GM19043 (cell line): ENCODE data around the gene STMP1.
"Not testable (repeated sequence)": the region's sequence is repeated elsewhere in the genome, so short reads cannot be mapped to it uniquely, and the experiment has no call there.

ENCODE experiments used
- ATAC-seq: cut with Tn5 transposase; IDR thresholded peaks from one replicate; pipeline ENCODE4 v1.9.1; 2021; ENCODE audit warnings: low read depth; ENCODE audit not compliant: unreplicated experiment

STMP1 gene

DNA sequence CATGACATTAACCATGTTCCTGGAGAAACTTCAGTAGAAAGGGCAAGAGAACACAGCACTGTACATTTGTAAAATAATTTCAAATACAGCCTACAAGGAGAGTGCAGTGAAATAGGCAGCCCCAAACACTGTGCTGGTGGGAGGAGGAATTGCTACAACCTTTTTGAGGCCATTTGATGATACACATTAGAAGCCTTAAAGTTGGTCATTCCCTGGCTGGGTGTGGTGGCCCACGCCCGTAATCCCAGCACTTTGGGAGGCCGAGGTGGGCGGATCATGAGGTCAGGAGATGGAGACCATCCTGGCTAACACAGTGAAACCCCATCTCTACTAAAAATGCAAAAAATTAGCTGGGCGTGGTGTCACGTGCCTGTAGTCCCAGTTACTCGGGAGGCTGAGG, 30.3 kb downstream of the STMP1 start:
- ATAC-seq: not testable (repeated sequence)

- no peak for ATAC-seq
Measured at GRCh38 chr7:135693558-135693957, 31.2 kb downstream of the STMP1 start.

- no peak for ATAC-seq
Measured at GRCh38 chr7:135697276-135698049, 35.1 kb downstream of the STMP1 start.

GRCh38 chr7:135704074-135704473, 41.8 kb downstream of the STMP1 start:
- no peak for ATAC-seq

- no peak for ATAC-seq
Measured at GRCh38 chr7:135704698-135705097, 42.4 kb downstream of the STMP1 start.

- no peak for ATAC-seq
Measured at GRCh38 chr7:135706038-135706742, 43.9 kb downstream of the STMP1 start.

DNA sequence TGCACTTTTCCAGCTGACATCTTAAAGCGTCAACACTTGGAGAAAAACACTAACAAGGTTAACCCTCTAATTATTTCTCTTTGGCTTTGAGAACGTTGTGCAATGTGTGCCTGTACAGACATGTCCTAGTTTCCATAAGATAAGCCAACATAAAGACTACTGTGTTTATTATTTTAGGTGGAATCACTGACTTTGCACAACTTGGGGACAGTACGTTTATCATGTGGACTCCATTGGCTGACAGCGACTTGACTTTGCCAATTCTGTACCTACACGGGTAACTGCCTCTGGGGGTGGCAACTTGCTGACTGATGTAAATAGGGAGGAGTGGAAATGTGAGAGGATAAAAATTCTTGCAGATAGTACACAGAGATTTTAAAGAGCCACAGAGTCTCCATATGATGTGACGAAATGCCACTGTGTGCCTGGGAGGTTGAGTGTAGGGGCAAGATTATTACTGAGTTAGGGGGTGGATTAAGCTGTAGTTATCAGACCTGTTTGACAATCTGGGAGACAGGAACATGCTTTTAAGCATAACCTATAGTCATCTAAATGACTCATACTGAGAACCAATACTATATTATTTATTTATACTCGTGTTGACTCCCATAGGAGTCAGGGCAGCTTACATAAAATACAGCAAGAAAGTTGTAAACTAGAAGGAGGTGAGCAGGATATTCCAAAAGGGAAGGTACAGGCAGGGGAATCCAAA, 44.7 kb downstream of the STMP1 start:
- ATAC-seq: no peak

DNA sequence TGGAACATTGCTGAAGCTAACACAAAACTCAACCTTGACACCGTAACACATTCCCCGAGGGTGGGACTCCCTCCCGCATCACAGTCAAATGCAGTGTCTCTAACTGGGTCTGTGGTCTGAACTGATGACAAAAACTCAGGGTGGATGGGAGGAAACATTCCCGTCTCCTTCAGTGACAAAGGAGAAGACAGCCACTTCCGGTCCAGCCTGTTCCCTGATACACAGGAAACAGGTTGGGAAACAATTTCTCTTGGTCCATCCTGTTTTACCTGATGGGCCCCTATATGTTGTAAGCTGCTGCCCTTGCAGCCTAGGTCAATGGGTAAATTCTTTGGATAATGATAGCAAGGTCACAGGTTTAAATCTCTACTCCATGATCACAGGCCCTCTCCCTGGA, 45.3 kb downstream of the STMP1 start:
- no peak for ATAC-seq

DNA sequence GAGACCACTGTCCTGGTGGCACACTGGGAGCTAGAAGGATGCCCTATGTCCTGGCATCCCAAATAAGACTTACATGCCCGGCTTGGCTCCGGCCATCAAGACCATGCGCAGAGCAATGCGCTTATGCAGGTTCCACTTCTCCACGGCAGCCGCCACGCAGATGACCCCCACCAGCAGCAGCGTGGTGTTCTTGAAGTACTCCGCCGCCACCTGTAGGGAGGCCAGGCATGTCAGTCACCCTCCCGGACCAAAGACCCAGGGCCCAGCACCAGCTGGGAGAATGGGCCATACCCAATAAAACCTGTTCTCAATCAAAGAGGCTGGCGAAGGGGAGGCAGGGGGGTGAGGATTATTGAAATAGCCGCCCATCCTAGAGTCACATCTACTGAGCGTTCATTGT, 45.7 kb downstream of the STMP1 start:
- no peak for ATAC-seq

DNA sequence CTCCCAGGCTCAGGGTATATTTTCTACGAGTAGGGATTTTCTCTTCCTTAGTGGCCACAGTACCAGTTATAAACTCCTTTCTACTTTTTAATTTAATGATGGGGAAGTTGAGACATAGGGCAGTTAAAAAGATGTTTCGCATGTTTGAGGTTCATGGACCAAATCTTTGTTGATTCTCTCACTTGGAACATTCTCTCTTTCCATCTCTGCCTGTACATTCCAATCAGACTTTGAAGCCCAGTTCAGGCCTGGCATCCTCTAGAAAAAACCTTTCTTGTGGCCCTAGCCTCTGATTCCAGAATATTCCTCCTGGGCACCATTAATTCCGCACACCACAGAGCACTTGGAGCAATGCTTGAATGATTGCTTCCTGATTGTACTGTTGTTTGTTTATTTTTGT, 47.2 kb downstream of the STMP1 start:
- ATAC-seq: no peak

GRCh38 chr7:135710417-135711138, 48.3 kb downstream of the STMP1 start:
- no peak for ATAC-seq

GRCh38 chr7:135711139-135711469, 48.8 kb downstream of the STMP1 start:
- no peak for ATAC-seq

GRCh38 chr7:135712182-135712782, 50.0 kb downstream of the STMP1 start:
- ATAC-seq: no peak

- ATAC-seq: no peak
Measured at GRCh38 chr7:135712796-135713195, 50.5 kb downstream of the STMP1 start.

DNA sequence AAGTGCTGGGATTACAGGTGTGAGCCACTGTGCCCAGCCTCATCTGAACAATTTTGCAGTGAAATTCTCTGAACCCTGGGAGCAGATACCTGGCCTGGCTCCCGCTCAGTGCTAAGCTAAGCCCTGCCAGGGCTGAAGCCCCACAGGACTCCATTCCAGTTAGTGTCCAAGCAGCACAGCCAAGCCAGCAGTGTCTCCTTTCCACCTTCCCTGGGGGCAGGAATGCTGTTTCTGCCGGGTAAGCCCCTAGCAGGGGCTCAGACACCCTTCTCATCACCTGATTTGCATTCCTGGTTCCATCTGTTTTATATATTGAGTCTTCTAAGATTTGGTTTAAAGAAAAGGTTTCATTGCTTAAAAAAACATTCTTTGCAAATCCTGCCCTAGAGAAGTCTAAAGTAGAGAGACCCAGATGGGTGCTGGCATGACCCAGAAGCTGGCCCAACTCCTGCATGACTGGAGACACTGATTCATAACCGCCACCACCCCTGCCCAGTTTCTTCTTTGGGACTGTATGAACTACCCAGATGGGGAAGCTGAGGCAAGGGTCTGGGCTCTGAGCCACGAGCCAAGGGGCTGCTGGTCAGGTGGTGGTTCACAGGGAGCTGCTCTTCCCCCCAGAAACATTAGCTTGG, 51.6 kb downstream of the STMP1 start:
- ATAC-seq: no peak

- no peak for ATAC-seq
Measured at GRCh38 chr7:135714534-135715009, 52.3 kb downstream of the STMP1 start.

DNA sequence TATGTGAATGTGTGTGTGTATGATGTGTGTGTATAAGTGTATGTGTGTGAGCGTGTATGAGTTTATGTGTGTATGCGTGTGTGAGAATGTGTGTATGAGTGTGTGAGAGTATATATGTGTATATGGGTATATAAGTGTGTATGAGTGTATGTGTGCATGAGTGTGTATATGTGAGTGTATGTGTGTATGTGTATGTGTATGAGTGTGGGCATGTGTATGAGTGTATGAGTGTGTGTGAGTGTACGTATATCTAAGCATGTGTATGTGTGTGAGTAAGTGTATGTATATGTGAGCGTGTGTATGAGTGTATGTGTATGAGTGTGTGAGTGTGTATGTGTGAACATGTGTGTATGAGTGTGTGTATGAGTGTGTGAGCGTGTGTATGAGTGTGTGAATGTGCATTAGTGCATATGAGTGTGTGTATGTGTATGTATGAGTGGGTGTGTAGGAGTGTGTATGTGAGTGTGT, 52.8 kb downstream of the STMP1 start:
- no peak for ATAC-seq

DNA sequence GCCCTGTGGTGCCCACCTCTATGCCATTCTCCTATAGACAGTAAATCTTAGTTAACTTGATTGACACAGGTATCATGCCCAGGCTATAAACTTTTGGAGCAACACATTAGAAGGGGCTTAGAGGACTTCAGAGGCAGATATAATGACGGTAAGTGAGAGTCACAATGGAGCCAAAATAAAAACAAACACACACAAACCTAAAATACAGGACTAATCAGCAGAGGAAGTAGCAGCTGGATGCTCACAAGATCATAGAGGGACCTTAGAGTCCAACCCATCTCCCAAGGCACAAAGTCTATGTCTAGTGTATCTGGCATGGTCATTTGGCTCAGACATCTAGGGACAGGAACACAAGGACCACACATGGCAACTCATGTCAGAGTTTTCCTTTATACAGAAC, 53.4 kb downstream of the STMP1 start:
- ATAC-seq: no peak

DNA sequence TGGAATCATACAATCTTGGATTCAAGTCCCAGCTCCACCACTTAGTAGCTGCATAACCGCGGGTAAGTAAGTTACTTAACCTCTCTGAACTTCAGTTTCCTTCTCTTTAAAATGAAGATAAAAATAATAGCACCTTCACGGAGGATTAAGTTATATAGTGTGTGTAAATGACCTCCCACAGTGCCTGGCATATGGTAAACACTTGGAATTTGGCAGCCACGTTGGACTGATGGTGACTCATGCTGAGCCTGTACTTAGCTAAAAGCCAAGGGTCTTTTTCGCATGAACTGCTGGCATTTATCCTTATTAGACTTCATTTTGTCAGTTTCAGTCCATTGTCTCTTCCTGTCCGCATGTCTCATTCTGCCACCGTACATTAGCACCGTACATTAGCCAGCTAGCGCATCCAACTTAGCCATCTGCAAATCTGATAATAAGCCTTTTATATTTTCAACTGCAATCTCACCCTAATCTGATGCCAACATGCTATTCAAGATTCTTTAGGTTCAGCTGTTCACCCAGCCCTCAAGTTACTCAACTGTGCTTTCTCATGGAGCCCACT, 54.4 kb downstream of the STMP1 start:
- ATAC-seq: no peak

- no peak for ATAC-seq
Measured at GRCh38 chr7:135717693-135718092, 55.4 kb downstream of the STMP1 start.
